NT2/D1 (cell line): Measurements from ENCODE around the gene EML3.

Source experiments
- SUZ12 ChIP-seq: IDR thresholded peaks from 2 replicates; pipeline ENCODE4 v1.6.1; 2011; ENCODE audit not compliant: insufficient read length, insufficient read depth; ENCODE audit errors: extremely low read depth
- YY1 ChIP-seq: IDR thresholded peaks from 2 replicates; pipeline ENCODE4 v1.6.1; 2011; ENCODE audit not compliant: insufficient read length, insufficient read depth
- ZNF274 ChIP-seq: IDR thresholded peaks from 2 replicates; pipeline ENCODE4 v1.6.1; 2011; ENCODE audit warnings: mild to moderate bottlenecking, low read depth, low read length

GRCh38 chr11:62553080-62553838 is 59.3 kb downstream of the EML3 start:
- TF ChIP-seq YY1 (no peak), SUZ12 (no peak), ZNF274 (no peak)
